Lower leg skin (tissue), 4 donors: ENCODE measurements around the gene MRPS5. TPM values are rescaled to one million over a fixed set of nuclear protein-coding genes. Genes with fewer than 3 reads are reported as not detected.

Experiments used
- DNase-seq, 2 donors: peaks; one replicate each; pipeline ENCODE4 v3.0.0-alpha.2; 2019; ENCODE audit warnings: low spot score in 2 of 2
- H3K4me3 ChIP-seq: fragments of 200-600 bp; sonication (generic); 2 replicates; pipeline ENCODE4 v1.5.1; 2017; ENCODE audit warnings: mild to moderate bottlenecking, low read depth; ENCODE audit not compliant: poor library complexity, severe bottlenecking
- CTCF ChIP-seq, 3 donors: fragments of 450-650 bp; IDR thresholded peaks; one replicate each; pipeline ENCODE4 v1.5.1; 2016; ENCODE audit warnings: antibody characterized with exemption in 3 of 3, mild to moderate bottlenecking in 3 of 3, moderate library complexity in 2 of 3
- POLR2A ChIP-seq, 2 donors: fragments of 450-650 bp; IDR thresholded peaks; one replicate each; pipeline ENCODE4 v1.6.1; 2016 to 2017; ENCODE audit warnings: antibody characterized with exemption in 2 of 2, mild to moderate bottlenecking in 1 of 2, moderate library complexity in 1 of 2
- WGBS, 2 donors: methylation state at CpG; one replicate each; pipeline ENCODE4 v1.1.5; 2018; 5-methylcytosine and 5-hydroxymethylcytosine counted together
- intact Hi-C: fragments of 100-400 bp; cut with DNase I; formaldehyde crosslinking; loops from one replicate; pipeline ENCODE4 v1.15.0; 2023; ENCODE audit warnings: low total_unique reads
- total RNA-seq, 4 donors: library from RNA; depleted of rRNA; stranded (reverse); fragments of >200 nt; gene quantifications; one replicate each; pipeline ENCODE4 v1.1.0, GENCODE V29; 2016

Gene MRPS5
- total RNA-seq, 4 donors from 2014 or later: 24.0 to 33.6 (median 29.4) TPM

GRCh38 chr2:95158891-95159619, 37.4 kb upstream of the MRPS5 start:
- 5 to 7% methylated on average over 8 to 32 of the region's 58 CpGs for WGBS, 2 donors
- TF ChIP-seq POLR2A (IDR thresholded peaks at IDR 0.05) (no peak), CTCF (IDR thresholded peaks at IDR 0.05) (no peak)
- peak; percentile 24 to 92 for DNase-seq
- H3K4me3 ChIP-seq: peak overlapping the region; percentile 65
- intact Hi-C loops: no loop called here

- TF ChIP-seq POLR2A (IDR thresholded peaks at IDR 0.05): no peak
- intact Hi-C loops: no loop called here
- WGBS, 2 donors: 45 to 61% methylated on average over 9 to 10 of the region's 10 CpGs
- DNase-seq: no peak
- H3K4me3 ChIP-seq: peak overlapping the region; percentile 65
Measured at GRCh38 chr2:95158441-95158840, 36.8 kb upstream of the MRPS5 start.

DNA sequence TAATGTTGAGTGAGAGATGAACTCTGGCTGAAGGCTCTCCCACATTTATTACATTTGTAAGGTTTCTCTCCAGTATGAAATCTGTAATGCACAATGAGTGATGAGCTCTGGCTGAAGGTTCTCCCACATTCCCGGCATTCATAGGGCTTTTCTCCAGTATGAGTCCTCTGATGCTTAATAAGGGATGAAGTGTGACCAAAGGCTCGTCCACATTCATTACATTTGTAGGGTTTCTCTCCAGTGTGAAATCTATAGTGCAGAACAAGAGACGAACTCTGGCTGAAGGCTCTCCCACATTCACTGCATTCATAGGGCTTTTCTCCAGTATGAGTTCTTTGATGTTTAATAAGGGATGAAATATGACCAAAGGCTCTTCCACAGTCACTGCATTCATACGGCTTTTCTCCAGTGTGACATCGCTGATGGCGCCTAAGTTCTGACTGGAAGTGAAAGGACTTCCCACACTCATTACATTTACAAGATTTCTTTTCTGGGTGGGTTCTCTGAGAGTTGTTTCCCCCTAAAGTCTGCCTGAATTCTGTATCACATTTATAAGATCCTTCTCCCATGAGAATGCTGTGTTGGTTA, 27.9 kb upstream of the MRPS5 start:
- intact Hi-C loops: no loop called here
- H3K4me3 ChIP-seq: no peak overlapping the region
- WGBS, 2 donors: 93 to 97% methylated on average over 6 of the region's 6 CpGs
- TF ChIP-seq POLR2A (IDR thresholded peaks at IDR 0.05): no peak
- TF ChIP-seq CTCF (IDR thresholded peaks at IDR 0.05): no peak
- no peak for DNase-seq

- 96 to 100% methylated on average over 2 of the region's 2 CpGs for WGBS, 2 donors
- H3K4me3 ChIP-seq: no peak overlapping the region
- no peak for TF ChIP-seq POLR2A (IDR thresholded peaks at IDR 0.05)
- no peak for TF ChIP-seq CTCF (IDR thresholded peaks at IDR 0.05)
- intact Hi-C loops: no loop called here
- no peak for DNase-seq
Measured at GRCh38 chr2:95143838-95144237, 22.2 kb upstream of the MRPS5 start.

DNA sequence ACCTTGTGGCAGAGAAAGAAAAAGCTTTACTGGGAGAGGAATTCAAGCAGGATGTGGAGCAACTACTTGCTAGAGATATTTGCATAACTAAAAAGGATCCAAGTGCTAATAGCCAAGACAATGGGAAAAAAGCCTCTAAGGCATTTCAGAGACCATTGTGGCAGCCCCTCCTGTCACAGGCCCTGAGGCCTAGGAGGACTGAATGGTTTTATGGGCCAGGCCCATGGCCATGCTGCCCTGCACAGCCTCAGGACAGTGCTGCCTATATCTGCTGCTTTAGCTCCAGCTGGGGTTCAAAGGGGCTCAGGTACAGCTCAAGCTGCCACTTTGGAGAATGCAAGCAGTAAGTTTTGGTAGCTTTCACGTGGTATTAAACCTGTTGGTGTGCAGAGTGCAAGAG, 17.1 kb upstream of the MRPS5 start:
- no peak for DNase-seq
- WGBS, 2 donors: 80 to 100% methylated on average over 1 of the region's 1 CpG
- intact Hi-C loops: no loop called here
- TF ChIP-seq POLR2A (IDR thresholded peaks at IDR 0.05) (no peak), CTCF (IDR thresholded peaks at IDR 0.05) (no peak)
- H3K4me3 ChIP-seq: no peak overlapping the region

- no peak for DNase-seq
Measured at GRCh38 chr2:95122197-95122551, 566 bp upstream of the MRPS5 start.

More at GRCh38 chr2:95122197-95122551, 566 bp upstream of the MRPS5 start:
- TF ChIP-seq CTCF (IDR thresholded peaks at IDR 0.05) (no peak), POLR2A (IDR thresholded peaks at IDR 0.05) (no peak)
- intact Hi-C loops: no loop called here
- 24 to 25% methylated on average over 5 of the region's 5 CpGs for WGBS, 2 donors
- peak overlapping the region; percentile 91 for H3K4me3 ChIP-seq
